ENCODE results near the gene SH3RF3.

SH3RF3 gene

GRCh38 chr2:109348190-109348589 is 219.2 kb downstream of the SH3RF3 start:
- TF ChIP-seq FOXP2 (optimal IDR thresholded peaks at IDR 0.05; ENCODE audit: borderline replicate concordance, extremely low read depth, extremely low read length, insufficient read depth) (no peak), TAF1 (IDR thresholded peaks at IDR 0.05; ENCODE audit: borderline replicate concordance, insufficient read depth, low read length) (no peak), SIN3A (IDR thresholded peaks at IDR 0.05; ENCODE audit: borderline replicate concordance, insufficient read depth, low read length) (no peak), POLR2AphosphoS5 (IDR thresholded peaks at IDR 0.05; ENCODE audit: low read depth, low read length) (no peak), REST (IDR thresholded peaks at IDR 0.05; ENCODE audit: insufficient read depth in 1 of 2, low read depth in 2 of 2, low read length in 2 of 2) (no peak)

DNA sequence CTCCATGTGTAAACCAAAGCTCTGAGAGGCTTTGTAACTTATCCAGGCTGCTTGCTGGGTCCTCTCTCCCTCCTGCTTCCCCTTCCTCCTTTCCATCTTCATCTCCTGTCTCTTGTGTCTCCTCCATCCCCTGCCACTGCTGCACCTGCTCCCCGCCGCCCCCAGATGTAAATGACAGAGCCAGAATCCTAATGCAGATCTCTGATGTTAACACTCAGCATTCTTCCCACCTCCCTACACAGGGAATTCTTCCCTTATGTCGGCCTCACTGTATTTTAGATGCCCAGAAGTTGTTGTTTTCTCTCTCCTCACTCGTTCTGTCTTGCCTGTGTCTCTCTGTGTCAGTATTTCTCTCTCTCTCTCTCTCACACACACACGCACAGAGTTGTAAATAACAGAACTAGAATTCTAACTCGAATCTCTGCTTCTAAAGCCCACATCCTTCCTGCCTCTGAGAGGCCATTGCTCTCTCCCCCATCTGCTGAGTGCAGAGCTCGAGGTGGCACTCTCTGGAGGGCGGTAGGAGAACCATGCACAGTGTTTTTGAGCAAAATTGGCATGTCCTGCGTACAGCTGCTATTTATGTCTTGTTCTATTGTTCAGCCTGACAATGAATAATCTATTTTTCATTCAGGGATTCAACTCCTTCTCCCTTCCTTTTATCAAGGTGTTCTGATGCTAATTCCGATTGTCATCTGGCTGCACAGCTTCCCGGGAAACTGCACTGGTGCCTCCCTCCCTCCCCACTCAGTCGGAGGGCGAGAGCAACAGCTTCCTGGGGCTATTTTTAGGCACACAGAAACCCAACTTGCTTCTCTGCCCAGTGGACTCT is 219.9 kb downstream of the SH3RF3 start:
- no peak for TF ChIP-seq POLR2AphosphoS5 (IDR thresholded peaks at IDR 0.05; ENCODE audit: low read depth, low read length)
- TF ChIP-seq SIN3A (IDR thresholded peaks at IDR 0.05; ENCODE audit: borderline replicate concordance, insufficient read depth, low read length): no peak

DNA sequence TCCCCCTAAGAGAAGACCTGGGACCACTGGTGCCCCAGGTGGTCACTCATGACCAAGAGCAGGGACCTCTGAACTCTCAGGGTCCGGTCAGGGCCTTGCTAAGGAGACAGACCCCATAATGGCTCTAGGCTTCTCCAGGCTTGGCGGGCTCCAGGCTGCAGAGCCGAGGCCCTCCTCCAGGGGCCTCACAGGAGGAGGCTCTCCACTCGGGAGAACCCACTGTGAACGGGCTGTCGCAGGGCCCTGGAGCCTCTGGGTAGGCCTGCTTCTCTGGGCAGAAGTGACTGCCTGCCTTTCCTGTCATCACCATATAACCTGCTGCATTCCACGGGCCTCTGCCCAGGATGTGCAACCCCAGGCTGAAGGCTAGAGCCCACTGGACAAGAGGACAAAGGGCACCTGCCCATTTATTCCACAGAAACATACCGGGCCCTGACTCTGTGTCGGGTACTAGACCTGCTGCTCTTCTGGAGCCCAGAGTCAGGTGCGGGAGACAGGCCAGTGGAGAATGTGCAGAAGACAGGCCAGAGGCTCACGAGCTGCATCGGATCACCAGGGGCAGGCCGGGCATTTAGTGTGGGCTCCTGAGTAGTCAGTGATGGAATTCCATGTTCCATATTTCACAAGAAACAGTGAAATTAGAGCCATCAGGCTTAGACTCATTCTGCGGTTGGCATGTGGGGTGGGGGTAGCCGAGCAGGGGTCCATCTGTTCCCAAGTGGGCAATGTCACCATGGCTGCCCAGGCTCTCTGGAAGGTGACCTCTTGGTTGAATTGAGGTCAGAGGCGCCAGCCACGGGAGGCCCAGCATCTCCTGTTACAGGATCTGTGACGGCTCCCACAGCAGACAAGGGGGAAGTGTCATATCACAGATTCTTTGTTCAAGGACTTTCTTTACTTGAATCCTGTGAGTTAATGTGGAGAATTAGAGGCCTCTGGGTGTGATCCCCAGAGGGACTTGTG is 220.8 kb downstream of the SH3RF3 start:
- no peak for TF ChIP-seq SIN3A (IDR thresholded peaks at IDR 0.05; ENCODE audit: borderline replicate concordance, insufficient read depth, low read length)
- no peak for TF ChIP-seq POLR2AphosphoS5 (IDR thresholded peaks at IDR 0.05; ENCODE audit: low read depth, low read length)
- no peak for TF ChIP-seq FOXP2 (optimal IDR thresholded peaks at IDR 0.05; ENCODE audit: borderline replicate concordance, extremely low read depth, extremely low read length, insufficient read depth)
- no peak for TF ChIP-seq TAF1 (IDR thresholded peaks at IDR 0.05; ENCODE audit: borderline replicate concordance, insufficient read depth, low read length)
- TF ChIP-seq REST (IDR thresholded peaks at IDR 0.05; ENCODE audit: insufficient read depth in 1 of 2, low read depth in 2 of 2, low read length in 2 of 2): no peak

DNA sequence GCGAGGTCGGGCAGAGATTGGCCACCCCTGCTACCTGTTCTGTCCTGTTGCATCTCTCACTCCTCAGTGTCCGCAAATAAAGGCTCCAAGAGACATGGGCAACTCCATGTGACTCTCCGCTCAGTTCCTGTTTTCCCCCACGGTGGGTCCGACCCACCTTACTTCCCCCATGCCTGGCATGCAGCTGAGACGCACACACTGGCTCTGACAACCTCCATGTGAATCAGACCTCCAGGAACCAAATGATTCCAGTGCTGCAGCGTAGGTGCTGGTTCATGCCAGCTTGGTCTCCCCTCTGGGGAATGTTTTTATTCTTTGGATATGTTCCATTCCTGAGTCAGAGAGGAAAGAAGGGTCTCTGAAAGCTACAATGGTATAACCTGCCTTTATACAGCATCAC is 221.5 kb downstream of the SH3RF3 start:
- no peak for TF ChIP-seq TAF1 (IDR thresholded peaks at IDR 0.05; ENCODE audit: borderline replicate concordance, insufficient read depth, low read length)
- no peak for TF ChIP-seq POLR2AphosphoS5 (IDR thresholded peaks at IDR 0.05; ENCODE audit: low read depth, low read length)
- TF ChIP-seq SIN3A (IDR thresholded peaks at IDR 0.05; ENCODE audit: borderline replicate concordance, insufficient read depth, low read length): no peak
- no peak for TF ChIP-seq FOXP2 (optimal IDR thresholded peaks at IDR 0.05; ENCODE audit: borderline replicate concordance, extremely low read depth, extremely low read length, insufficient read depth)
- TF ChIP-seq REST (IDR thresholded peaks at IDR 0.05; ENCODE audit: insufficient read depth in 1 of 2, low read depth in 2 of 2, low read length in 2 of 2): no peak

- no peak for TF ChIP-seq SIN3A (IDR thresholded peaks at IDR 0.05; ENCODE audit: borderline replicate concordance, insufficient read depth, low read length)
- no peak for TF ChIP-seq REST (IDR thresholded peaks at IDR 0.05; ENCODE audit: insufficient read depth in 1 of 2, low read depth in 2 of 2, low read length in 2 of 2)
- TF ChIP-seq POLR2AphosphoS5 (IDR thresholded peaks at IDR 0.05; ENCODE audit: low read depth, low read length): no peak
- no peak for TF ChIP-seq FOXP2 (optimal IDR thresholded peaks at IDR 0.05; ENCODE audit: borderline replicate concordance, extremely low read depth, extremely low read length, insufficient read depth)
- no peak for TF ChIP-seq TAF1 (IDR thresholded peaks at IDR 0.05; ENCODE audit: borderline replicate concordance, insufficient read depth, low read length)
Observed at GRCh38 chr2:109351164-109351756, 222.3 kb downstream of the SH3RF3 start.
